GM11168 (cell line): ENCODE results near the gene PHF5A.
"Not testable (repeated sequence)": the region's sequence is repeated elsewhere in the genome, so short reads cannot be mapped to it uniquely, and the experiment has no call there.

Experiments
- in situ Hi-C: fragments of 300-500 bp; cut with MboI; formaldehyde crosslinking; loops from one replicate; pipeline ENCODE4 v1.12.0; 2022; ENCODE audit warnings: low sequenced_read_pairs; ENCODE audit not compliant: unreplicated experiment

The PHF5A gene

DNA sequence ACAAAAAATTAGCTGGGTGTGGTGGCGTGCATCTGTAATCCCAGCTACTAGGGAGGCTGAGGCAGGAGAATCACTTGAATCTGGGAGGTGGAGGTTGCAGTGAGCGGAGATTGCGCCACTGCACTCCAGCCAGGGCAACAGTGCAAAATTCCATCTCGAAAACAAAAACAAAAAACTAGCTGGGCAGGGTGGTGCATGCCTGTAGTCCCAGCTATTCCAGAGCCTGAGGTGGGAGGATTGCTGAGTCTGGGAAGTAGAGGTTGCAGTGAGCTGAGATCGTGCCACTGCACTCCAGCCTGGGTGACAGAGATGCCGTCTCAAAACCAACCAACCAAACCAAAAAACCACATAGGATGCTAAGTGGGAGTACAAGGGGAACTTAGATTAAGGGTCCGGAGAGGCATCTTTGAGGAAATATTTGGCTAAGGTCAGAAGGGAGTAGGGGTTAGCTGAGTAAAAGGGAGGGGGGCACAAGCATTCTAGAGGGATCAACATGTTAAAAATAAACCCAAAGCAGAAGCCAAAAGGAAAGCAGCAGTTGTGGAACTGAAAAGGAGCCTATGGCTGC lies 10.2 kb downstream of the PHF5A start:
- in situ Hi-C loops, result no loop called here

DNA sequence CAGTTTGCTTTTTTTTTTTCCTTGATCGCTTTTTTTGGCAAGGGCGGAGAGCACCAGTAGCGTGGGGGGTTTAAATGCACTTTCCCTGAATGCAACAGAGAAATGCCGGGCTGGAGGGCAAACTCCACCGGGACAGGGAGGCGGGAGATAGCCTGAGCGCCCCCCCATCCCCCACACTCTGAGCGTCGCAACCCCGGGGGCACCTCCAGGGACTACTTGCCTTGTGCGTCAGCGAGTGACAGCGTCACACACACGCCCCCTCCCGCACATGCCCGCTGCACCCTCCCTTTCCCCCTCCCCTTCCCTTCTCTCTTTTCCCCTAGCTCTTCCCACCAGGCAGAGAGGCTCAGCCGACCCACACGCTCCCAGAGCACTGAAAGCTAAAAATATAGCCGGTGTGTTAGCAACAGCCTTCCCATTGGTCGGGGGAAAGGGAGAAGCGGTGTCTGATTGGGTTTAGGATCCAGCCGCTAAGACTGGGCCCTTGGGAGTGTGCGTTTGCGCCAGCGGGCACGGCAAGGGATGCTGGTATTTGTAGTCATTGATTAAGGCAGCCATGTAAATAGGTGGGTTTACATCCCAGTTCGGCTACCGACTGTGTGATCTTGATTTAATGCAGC lies 20.2 kb downstream of the PHF5A start:
- in situ Hi-C loops, result no loop called here

DNA sequence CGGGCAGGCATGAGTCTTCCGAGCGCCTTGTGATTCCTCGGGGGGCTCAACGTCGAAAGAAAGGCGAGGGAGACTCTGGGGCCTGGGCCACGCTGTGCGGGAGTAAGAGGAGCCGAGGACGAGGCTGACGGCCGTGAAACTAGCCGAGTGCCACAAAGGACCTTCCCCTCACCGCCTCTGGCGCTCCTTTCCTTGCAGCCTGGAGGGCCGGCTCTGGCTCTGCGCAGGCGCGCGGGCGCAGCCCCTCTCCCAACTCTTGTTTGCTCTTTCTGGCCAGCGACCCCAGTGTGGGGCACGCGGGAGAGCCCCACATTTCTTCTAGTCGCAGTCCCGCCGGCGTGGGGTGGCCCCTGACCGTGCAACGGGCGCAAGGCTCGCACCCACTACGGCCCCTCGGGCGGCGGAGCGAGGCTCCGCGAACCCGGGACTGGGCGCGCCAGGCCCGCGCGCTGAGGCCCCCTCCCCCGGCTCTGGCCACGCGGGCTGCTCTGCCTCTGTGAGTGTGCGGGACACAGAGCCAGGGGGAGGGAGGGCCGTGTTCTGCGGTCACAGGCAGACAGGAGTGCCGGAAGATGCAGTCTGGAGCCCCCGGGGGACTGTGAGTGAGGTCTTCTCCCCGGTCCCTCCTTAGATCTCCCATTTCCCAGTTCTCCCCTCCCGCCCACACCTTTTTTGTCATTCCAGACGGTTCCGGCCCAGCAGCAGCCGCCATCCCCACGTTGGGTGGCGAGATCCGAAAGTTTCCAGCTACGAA lies 20.9 kb downstream of the PHF5A start:
- in situ Hi-C loops, result no loop called here

DNA sequence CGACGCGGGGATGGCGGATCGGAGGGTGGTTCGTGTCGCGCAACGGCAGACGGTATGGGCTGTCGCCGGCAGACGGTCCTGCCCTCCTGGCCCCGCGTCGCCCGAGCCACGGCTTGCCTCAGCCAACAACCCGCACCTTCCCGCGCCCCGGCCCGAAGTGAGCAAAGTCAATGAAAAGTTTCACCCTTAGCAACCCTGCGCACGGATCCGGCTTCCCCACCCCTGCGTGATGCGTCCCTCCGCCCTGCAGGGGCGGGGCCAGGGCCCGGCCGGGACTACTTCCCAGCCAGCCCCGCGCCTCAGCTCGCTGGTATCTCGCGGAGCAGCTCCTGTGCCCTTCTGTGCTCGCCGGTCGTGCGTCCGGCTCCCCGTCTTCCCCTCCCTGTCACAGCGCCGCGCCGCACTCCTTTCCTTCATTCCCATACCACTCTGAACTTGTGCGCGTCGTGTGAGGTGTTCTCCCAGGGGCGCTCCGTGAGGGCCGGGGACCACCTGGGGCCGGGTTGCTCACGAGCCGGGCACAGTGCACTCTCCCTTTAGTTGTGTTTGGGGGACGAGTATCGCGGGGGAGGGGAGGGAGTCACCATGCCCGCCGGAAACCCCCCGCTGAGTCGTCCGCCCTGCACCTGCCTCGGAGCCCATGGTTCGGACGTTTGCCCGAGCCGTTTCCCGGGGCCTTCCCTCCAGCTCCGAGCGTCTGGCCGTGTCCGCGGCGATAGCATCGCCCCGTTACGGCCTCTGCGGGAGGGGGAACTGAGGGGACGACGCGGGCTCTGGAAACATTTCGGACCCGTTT lies 21.7 kb downstream of the PHF5A start, which contains the start of gene TOB2:
TSS of gene TOB2 (minus strand) at position 163 of the 796 bp plus-strand sequence. CDS start 9,456 bp downstream, outside the sequence.
- in situ Hi-C loops, result no loop called here

DNA sequence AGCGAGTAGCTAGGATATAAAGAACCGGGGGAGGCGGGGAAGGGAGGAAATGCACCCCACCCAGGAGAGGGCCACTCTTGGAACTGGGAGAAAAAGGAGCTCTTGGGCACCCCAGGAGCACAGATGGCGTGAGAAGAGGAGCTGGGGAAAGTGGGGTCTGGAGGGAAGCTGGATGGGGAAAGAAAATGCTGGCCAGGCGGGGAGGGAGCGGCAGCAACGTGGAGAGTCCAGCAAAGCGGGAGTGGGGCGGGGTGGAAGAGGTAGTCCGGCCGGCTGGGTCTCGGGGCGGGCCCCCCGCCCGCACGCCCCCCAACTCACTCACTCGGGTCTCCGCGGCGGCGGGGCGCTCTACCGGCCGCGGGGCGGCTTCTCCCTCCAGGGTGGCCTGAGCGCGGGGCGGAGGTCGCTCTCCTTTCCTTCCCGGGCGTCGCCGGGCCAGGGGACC lies 22.4 kb downstream of the PHF5A start:
- in situ Hi-C loops, result no loop called here

DNA sequence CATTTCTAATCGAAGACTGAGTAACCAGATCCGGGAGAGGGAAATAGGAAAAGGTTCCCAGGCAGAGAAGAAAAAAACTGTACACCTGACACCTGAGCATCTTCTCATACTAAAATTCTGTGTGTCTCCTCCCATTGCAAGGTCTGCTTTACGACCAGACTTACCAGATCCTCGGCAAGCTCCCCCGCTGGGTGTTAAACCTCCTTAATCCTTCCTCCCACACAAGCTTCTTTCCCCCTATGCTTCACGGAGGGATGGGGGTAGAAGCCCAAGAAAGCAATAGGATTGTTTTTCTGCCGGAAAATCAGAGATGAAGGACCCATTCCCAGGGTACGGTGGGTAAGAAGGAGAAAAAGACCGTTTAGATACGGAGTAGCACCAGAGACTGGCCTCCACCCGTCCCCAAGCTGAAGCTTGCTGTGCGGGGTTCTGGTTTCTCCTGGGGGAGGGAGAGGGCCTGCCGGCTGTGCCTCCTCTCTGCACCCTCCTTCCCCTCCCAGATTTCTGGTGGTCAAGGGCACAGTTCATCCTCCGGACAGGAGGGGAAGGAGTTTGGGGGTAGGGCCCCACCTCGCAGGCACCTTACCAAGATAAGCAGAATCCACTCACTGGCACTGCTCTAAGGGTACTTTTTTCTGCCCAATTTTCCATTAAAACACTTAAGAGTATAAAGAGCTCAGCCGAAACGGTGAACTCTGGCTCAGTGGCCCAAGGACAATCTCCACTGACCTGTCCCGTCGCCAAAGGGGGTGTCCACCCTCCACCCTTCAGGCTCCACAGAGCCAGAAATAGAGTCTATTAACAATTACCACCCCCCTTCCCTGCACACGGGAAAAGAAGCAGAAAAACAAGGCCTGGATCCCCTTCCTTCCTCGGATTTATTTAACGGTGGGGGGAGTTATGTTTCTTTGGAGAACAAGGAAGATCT lies 23.1 kb downstream of the PHF5A start:
- in situ Hi-C loops, result no loop called here

DNA sequence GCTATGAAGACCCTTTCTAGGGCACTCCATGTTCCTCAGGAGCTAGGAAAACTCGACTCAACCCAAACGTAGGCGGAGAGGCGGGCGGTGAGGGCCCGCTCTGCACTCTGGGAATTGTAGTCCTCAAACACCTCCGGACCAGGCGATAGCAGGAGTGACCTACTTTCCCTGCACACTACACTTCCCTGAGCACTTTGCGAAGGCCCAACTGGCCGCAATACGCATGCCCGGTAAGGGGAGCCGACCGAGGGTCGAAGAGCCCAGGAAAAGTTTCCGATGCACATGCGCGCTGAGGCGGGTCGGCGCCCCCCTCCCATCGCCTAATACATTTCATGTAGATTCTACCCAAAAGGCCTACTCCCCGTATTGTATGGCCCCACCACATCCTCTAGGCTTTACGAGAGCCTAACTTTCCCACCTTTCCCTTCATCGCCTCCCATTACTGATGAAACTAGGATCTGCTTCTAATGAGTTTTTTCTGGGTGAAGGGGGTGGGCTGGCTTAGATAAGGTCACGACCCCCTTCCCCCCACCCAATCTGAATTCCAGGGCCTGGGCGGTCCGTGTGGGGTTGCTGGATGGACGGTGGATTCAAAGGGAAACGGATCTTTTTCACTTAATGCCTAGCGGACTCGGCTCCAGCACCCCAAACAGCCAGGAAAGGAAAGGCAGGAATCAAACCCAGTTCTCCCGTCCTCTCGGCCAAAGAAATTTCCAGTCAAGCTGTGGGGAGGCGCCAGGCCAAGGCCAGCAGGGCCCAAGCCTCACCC lies 23.9 kb downstream of the PHF5A start:
- in situ Hi-C loops, result no loop called here

DNA sequence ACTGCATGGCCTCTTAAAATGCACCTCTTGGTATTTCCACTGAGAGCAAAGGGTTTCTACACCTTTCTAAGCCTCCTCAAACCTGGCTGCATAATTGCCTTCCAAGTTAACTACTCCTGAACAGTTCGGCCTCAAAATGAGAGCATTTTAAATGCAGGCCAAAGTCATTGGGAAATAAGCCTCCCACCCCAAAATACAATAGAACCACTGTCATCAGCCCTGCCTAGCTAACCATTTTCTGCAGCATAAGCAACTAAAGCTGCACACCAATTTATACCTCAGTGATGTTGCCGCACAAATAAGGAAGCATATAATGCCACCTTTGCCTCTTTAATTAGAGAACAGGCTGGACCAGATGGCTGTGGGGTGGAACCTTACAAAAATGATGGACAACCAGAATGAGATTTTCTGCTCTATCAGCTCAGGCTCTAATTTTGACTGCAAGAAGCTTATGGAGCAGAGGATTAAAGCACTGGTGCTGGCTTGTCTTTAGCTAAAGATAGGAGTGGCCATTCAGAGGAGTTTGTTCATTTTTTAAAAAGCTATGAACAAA lies 26.2 kb downstream of the PHF5A start:
- in situ Hi-C loops, result no loop called here

DNA sequence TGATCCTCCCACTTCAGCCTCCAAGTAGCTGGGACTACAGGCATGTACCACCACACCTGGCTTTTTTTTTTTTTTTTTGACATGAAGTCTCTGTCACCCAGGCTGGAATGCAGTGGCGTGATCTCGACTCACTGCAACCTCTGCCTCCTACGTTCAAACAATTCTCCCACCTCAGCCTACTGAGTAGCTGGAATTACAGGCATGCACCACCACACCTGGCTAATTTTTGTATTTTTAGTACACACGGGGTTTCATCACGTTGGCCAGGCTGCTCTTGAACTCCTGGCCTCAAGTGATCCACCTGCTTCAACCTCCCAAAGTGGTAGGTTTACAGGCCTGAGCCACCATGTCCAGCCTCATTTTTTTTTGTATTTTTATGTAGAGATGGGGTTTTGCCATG lies 28.0 kb downstream of the PHF5A start:
- in situ Hi-C loops, result not testable (repeated sequence)

DNA sequence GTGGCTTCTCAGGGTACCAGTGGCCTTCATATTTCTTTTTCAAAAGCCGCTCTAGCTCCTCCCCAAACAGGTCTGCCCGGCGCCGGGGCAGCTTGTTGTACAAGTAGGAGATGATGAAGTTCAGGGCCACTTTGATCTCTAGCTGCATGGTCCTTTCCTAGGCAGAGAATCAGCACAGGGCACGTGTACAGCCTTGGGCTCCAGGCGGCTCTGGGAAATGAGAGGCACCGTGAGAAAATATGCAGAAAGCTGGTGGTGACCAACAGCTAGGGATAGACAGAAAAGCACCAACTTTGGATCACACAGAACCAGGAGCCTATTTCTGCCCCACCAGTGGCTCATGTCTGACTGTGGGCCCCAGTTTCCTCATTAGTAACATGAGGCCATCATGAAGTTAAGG lies 31.3 kb downstream of the PHF5A start:
- in situ Hi-C loops, result no loop called here

DNA sequence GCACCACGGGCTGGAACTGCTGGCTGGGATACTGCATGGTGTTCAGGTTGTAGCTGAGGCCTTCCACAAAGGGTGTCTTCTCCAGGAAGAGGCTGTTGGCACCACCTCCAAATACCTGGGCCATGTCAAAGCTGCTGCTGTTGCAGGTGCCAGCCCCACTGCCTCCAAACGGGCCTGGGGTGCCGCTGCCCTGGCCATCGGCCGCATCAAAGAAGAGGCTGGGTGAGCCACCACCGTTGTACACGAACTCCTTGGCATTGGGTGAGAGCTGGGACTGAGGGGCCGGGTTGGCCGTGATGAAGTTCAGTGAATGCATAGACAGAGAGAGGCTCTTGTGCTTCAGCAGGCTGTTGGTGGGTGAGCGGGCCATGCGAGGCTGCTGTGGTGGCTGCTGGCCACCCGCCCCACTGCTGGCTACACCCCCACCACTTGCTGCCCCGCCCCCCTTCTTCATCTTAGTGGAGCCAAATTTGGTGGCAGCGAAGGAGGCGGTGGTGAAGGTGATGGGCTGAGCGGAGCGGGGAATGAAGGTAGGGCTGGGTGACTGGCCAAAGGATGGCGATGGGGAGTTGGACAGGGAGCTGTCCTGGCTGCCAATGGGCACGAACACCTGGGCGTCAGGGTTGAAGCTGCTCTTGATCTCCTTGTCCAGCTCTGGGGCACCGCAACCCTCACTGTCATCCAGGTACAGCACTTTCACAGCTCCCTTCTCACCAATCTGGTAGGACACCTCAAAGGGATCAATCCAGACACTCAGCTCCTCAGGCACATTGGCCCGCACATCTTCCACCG lies 32.0 kb downstream of the PHF5A start:
- in situ Hi-C loops, result no loop called here

DNA sequence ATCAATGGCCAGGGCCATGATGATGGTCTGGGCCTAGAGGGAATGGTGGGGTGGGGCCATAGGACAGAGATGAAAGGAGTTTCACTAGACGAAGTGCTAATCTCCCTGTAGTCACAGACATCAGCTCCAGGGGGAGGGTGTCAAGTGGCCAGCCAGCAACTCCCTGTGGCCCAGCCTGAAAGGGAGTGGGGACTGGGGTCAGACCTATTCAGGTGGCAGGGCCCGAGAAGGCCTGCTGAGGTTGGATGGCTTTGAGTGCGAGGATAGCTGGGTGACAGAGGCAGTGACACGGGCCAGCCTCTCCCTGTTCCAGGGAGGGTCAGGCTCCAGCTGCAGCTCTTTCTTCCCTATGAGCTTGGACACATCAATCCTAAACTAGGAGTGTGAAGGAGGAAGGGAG lies 32.9 kb downstream of the PHF5A start:
- in situ Hi-C loops, result no loop called here

DNA sequence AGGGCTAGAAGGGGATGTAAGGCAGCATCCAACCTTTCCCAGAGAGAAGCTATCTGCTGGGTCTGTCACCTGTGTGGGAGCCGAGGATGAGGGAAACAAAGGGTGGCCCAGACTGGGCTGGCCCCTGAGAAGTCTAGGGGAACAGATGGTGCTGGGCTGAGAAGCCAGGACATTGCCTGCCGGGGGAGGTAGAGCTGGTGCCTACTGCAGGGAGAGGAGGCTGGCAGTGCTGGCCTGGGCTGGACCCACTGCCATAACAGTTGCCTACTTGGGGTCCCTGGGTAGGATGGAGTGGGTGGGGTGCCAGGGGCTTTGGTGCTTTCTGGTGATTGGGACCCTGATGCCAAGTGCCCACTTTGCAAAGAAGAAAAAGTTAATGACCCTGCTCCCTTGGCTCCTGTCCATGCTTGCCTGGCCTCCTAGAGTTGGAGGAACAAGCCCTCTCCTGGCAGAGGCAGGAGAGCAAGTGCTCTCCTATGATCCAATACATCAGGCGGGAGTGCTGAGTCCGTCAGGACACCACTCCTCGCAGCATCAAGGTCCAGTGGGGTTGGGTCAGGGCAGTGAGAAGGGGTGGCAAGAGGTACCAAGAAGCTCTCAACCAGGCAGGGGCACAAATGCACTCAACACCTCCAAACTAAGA lies 34.0 kb downstream of the PHF5A start:
- in situ Hi-C loops, result not testable (repeated sequence)

DNA sequence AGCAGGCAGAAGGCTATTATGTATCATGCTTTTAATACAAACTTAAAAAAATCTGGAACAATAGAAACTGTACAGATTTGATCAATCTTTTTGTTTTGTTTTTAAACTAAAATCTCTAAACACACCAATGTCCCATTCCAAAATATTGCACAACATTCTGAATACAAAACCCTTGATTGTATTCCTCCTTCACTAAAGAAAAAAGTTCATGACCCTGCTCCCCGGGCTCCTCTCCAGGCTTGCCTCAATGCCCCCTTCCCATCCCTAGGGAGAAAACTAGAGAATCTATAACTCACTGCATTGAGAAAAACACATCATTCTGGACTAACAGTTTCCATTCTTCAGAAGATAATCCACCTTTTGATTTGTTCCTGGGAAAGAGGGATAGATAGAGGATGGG lies 35.0 kb downstream of the PHF5A start:
- in situ Hi-C loops, result not testable (repeated sequence)

DNA sequence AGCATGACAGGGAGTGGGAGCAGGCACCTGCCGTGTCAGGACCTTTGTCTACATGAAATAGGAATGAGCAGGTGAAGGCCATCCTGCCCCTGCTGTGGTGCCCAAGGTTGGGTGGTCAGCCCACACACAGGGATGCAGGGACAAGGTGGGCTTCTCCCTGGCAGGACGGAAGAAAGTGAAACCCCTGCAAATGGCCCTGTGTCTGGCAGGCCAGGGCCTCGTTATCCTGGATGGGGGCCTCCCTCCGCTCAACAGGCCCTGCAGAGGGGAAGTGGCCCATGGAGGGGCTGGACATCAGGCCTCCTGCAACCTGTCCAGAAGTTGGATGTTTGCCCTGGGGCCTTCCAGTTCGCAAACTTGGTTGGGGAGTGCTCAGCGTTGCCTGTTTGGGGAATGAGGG lies 36.8 kb downstream of the PHF5A start:
- in situ Hi-C loops, result no loop called here

DNA sequence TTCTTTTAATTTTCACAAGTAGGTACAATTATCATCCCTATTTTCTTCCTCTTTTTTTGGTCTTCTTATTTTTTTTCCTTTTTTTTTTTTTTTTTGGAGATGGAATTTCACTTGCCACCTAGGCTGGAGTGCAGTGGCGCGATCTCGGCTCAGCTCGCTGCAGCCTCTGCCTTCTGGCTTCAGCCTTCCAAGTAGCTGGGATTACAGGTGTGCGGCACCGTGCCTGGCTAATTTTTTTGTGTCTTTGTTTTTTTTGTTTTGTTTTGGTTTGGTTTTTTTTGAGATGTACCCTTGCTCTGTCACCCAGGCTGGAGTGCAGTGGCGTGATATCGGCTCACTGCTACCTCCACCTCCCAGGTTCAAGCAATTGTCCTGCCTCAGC lies 38.5 kb downstream of the PHF5A start:
- in situ Hi-C loops, result no loop called here

DNA sequence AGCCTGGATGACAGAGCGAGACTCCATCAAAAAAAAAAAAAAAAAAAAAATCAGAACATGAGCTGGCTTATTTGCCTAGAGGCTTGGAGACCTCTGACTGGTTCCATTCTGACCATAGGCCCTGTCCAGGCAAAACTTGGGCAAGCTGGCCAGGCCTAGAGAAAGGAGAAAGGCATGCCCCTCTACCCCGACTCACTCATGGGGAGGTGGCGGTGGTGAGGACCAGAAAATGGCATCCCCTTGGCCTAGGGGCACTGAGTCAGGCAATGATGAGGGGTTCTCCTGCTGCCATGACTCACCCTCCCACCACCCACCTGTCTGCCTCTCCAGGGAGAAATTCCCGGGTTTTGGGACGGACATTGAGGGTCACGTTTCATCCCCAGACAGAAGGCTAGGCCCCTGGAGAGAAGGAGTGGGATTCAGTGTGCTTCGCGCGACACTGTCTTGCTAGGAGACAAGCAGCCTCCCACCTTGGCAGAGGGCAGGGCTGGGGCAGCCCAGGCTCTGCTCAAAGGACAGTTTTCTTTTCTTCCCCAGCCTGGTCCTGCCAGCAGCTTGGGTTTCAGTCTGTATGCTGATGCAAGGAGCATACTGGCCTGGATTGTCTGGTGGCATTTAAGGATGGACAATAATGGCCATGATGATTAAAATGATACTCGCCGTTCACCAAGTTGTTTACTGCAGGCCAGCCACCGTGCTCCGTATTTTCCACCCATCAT lies 39.1 kb downstream of the PHF5A start:
- in situ Hi-C loops, result no loop called here
